ENCODE data around the gene POU2AF1.
"Not testable (repeated sequence)": the region's sequence is repeated elsewhere in the genome, so short reads cannot be mapped to it uniquely, and the experiment has no call there.

The POU2AF1 gene

GRCh38 chr11:111347002-111347722, 31.9 kb downstream of the POU2AF1 start:
- no peak for DNase-seq (ENCODE audit: low read depth in 2 of 2)

- no peak for DNase-seq (ENCODE audit: low read depth in 2 of 2)
Observed at GRCh38 chr11:111344032-111344431, 35.0 kb downstream of the POU2AF1 start.

GRCh38 chr11:111342329-111342728, 36.7 kb downstream of the POU2AF1 start:
- no peak for DNase-seq (ENCODE audit: low read depth in 2 of 2)

GRCh38 chr11:111339758-111340388, 39.2 kb downstream of the POU2AF1 start:
- DNase-seq (ENCODE audit: low read depth in 2 of 2), result no peak

GRCh38 chr11:111336582-111337256, 42.4 kb downstream of the POU2AF1 start:
- DNase-seq (ENCODE audit: low read depth in 2 of 2), result no peak

GRCh38 chr11:111336062-111336461, 43.0 kb downstream of the POU2AF1 start:
- DNase-seq (ENCODE audit: low read depth in 2 of 2), result no peak

- no peak for DNase-seq (ENCODE audit: low read depth in 2 of 2)
Observed at GRCh38 chr11:111335549-111335948, 43.5 kb downstream of the POU2AF1 start.

GRCh38 chr11:111334532-111335502, 44.3 kb downstream of the POU2AF1 start:
- no peak for DNase-seq (ENCODE audit: low read depth in 2 of 2)

GRCh38 chr11:111331711-111332479, 47.2 kb downstream of the POU2AF1 start:
- no peak for DNase-seq (ENCODE audit: low read depth in 2 of 2)

GRCh38 chr11:111330234-111330893, 48.7 kb downstream of the POU2AF1 start:
- no peak for DNase-seq (ENCODE audit: low read depth in 2 of 2)

GRCh38 chr11:111329306-111330204, 49.5 kb downstream of the POU2AF1 start:
- DNase-seq (ENCODE audit: low read depth in 2 of 2), result no peak

GRCh38 chr11:111327908-111328624, 51.0 kb downstream of the POU2AF1 start:
- no peak for DNase-seq (ENCODE audit: low read depth in 2 of 2)

- no peak for DNase-seq (ENCODE audit: low read depth in 2 of 2)
Observed at GRCh38 chr11:111326824-111327223, 52.3 kb downstream of the POU2AF1 start.

GRCh38 chr11:111325259-111325658, 53.8 kb downstream of the POU2AF1 start:
- no peak for DNase-seq (ENCODE audit: low read depth in 2 of 2)

GRCh38 chr11:111324277-111324720, 54.8 kb downstream of the POU2AF1 start:
- no peak for DNase-seq (ENCODE audit: low read depth in 2 of 2)

- no peak for DNase-seq (ENCODE audit: low read depth in 2 of 2)
Observed at GRCh38 chr11:111322534-111322933, 56.5 kb downstream of the POU2AF1 start.

- DNase-seq (ENCODE audit: low read depth in 2 of 2), result no peak
Observed at GRCh38 chr11:111320728-111321568, 58.1 kb downstream of the POU2AF1 start.

- DNase-seq (ENCODE audit: low read depth in 2 of 2), result not testable (repeated sequence)
Observed at GRCh38 chr11:111320199-111320598, 58.9 kb downstream of the POU2AF1 start.
